ENCODE measurements around the gene SEPTIN7.

SEPTIN7 gene

GRCh38 chr7:35839860-35840854 is 39.3 kb downstream of the SEPTIN7 start:
- peak; percentile 24 for TF ChIP-seq CTCF (IDR thresholded peaks at IDR 0.05)
- TF ChIP-seq ZFX (IDR thresholded peaks at IDR 0.05; ENCODE audit: borderline replicate concordance), result no peak
- no peak overlapping the region for H3K27ac ChIP-seq

DNA sequence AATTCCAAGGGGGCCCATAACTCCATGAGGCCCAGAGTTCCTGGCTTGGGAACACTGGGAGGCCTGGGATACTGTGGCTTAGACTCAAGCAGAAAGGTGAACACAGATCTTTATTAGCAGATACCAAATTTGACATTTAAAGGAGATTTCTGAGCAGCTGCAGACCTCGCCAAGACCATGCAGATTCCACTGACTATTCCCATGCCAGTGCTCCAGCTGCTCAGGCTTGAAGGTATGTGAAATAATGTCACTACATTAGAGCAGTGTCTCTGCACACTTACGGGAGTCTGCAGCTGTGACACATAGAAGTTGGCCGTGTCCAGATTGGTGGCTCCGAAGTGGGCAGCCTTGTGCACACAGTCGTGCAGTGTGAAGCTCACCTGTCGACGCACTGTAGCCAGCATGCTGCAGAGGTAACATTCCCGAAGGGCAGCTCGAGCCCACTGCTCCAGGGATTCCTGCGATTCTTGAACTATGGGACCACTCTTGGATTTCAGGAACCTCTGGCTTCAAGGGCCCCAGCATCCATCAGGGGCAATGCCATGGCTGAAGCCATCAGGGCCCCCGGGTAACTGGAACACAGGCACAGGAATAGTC is 46.1 kb downstream of the SEPTIN7 start:
- TF ChIP-seq ZFX (IDR thresholded peaks at IDR 0.05; ENCODE audit: borderline replicate concordance) (no peak), CTCF (IDR thresholded peaks at IDR 0.05) (no peak)
- no peak overlapping the region for H3K27ac ChIP-seq

DNA sequence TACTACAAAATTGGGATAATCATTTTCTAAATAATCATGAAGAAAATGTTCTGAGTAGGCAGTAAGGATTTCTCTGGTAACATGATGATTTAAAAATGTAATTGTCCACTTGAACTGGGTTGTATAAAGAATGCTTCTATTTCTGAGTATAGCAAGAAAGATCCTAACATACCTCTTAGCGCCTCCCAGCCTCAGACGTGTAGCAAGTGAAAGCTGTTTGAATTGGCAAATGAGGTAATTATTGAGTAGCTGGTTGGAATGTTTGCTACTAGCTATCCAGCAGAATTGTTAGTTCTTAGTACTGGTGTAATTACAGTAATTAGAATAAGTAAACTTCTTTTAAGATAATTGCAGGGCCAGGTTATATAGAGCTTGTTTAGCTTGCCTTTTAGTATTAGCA is 47.9 kb downstream of the SEPTIN7 start:
- no peak for TF ChIP-seq ZFX (IDR thresholded peaks at IDR 0.05; ENCODE audit: borderline replicate concordance)
- no peak for TF ChIP-seq CTCF (IDR thresholded peaks at IDR 0.05)
- 0 out of 2 replicates have a peak overlapping the region, but pooled peaks have one; percentile 9 for H3K27ac ChIP-seq

- 0 out of 2 replicates have a peak overlapping the region, but pooled peaks have one; percentile 9 for H3K27ac ChIP-seq
- TF ChIP-seq CTCF (IDR thresholded peaks at IDR 0.05), result 0 out of 2 replicates have a peak, but pooled peaks have one; percentile 20
- TF ChIP-seq ZFX (IDR thresholded peaks at IDR 0.05; ENCODE audit: borderline replicate concordance), result no peak
These were observed 48.4 kb downstream of the SEPTIN7 start for GRCh38 chr7:35849158-35849831.

DNA sequence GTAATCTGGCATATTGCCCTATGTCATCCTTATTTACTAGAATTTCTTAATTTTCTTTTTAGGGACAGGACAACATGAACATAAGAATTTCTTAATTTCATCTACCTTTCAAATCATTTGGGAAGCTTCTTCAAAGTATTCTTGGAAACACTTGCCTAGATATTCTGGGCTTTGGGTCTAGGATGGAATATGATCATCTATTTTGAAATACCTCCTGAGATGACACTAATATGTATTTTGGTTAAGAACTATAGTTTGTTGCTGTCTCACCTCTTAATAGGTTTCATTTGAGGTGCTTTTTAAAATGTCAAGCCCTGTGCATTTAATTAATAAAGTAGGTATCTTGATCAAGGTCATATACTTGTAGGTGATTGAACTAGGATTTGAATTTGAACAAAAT is 49.1 kb downstream of the SEPTIN7 start:
- no peak overlapping the region for H3K27ac ChIP-seq
- no peak for TF ChIP-seq ZFX (IDR thresholded peaks at IDR 0.05; ENCODE audit: borderline replicate concordance)
- TF ChIP-seq CTCF (IDR thresholded peaks at IDR 0.05), result no peak
